ENCODE measurements around the gene ZHX3.

The ZHX3 gene

DNA sequence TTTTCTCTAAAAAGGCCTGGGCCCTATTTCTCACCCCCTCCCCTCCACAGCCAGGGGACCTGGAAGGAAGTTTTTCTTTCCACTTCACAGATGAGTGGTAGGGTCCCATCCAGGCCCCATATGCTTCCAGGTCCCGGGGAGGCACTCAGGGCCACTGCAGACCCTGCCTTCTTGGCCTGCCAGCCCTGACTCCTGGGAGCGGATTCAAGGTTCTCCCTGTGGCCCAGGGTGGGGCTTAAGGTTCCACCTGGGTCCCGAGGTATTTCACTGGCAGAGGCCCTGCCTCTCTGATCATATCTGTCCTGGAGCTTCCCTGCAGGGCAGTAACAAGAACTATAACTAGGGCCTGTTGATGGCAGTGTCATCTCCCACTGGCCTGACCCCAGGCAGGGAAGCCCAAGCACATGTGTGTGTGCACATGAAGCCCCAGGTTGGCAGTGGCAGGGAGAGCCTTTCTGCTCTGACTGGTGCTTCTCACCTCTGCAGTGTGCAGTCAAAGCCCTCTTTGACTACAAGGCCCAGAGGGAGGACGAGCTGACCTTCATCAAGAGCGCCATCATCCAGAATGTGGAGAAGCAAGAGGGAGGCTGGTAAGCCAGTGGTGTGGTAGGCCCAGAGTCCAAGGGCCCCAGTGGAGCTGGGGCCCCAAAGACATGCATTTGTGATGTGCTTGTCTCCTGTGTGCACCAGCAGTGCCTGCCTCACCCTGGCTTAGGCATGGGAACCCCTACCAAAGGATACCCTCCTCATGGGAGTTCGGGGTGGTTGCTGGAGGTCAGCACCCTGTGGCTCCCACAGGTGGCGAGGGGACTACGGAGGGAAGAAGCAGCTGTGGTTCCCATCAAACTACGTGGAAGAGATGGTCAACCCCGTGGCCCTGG is 149.0 kb downstream of the ZHX3 start:
- no peak for DNase-seq

DNA sequence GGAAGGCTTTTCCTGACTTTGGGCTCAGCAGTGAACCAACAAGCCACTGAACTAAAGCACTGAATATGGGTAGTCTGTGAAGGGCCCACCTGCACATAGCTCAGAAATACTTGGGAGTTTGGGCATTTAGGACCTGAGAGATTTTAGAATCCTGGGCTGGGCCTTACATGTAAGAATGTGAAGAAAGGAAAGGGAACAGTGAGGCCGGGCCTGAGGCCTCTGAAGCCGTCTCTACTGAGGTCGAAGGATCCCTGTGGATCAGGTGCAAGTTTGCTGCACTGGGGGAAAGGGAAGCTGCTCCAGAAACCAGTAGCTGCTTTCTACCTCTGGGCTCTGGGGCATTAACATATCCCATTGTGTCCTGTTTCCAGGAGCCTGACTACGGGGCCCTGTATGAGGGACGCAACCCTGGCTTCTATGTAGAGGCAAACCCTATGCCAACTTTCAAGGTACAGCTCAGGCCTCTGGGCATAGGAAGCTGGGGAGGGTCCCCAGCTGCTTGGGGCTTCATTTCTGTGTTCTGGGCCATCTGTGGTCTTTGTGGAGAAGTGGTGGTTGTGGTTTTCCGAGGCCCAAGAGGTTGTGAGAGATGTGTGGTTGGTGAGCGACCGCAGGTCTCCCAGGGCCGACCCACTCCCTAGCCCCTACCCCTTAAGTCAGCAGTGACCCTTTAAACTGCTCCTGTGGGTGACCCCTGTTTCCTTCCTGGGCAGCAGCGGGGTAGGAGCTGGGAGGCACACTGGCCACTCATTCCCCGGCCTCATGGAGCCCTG is 149.9 kb downstream of the ZHX3 start:
- no peak for DNase-seq

DNA sequence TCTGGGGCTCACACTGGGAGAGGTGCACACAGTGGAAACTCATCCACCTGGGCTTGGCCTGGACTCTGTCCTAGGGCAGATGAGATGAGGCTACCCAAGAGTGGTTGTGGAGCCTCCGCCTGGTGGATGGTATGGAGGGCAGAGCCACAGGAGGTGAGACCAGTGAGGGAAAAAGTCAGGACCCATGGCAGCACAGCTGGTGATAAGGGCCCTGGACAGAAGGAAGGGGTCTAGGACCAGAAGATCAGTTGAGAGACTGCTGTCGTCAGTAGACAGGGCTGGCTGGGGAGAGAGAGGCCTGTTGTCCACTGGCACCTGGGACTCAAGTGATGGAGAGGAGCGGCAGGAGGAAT is 150.4 kb downstream of the ZHX3 start:
- no peak for DNase-seq

DNA sequence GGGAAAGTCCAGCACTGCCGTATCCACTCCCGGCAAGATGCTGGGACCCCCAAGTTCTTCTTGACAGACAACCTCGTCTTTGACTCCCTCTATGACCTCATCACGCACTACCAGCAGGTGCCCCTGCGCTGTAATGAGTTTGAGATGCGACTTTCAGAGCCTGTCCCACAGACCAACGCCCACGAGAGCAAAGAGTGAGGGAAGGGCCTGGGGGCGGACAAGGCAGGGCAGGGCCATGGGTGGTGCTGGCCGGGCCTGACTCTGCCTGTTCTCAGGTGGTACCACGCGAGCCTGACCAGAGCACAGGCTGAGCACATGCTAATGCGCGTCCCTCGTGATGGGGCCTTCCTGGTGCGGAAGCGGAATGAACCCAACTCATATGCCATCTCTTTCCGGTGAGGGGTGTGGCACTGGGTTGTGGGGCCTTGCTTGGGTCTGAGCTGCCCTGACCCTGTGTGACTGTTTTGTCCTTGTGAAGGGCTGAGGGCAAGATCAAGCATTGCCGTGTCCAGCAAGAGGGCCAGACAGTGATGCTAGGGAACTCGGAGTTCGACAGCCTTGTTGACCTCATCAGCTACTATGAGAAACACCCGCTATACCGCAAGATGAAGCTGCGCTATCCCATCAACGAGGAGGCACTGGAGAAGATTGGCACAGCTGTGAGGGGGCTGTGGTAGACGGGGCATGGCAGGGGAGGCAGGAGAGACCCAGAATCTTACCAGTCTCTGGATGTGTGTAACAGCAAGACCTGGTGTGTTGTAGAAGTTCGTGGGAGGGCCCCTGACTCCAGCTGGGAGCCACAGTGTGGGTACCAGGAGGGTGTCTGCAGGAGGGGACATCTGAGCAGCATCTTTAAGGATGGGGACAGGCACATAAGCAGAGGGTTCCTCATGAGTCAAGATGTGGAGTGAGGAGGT is 151.1 kb downstream of the ZHX3 start:
- no peak for DNase-seq

DNA sequence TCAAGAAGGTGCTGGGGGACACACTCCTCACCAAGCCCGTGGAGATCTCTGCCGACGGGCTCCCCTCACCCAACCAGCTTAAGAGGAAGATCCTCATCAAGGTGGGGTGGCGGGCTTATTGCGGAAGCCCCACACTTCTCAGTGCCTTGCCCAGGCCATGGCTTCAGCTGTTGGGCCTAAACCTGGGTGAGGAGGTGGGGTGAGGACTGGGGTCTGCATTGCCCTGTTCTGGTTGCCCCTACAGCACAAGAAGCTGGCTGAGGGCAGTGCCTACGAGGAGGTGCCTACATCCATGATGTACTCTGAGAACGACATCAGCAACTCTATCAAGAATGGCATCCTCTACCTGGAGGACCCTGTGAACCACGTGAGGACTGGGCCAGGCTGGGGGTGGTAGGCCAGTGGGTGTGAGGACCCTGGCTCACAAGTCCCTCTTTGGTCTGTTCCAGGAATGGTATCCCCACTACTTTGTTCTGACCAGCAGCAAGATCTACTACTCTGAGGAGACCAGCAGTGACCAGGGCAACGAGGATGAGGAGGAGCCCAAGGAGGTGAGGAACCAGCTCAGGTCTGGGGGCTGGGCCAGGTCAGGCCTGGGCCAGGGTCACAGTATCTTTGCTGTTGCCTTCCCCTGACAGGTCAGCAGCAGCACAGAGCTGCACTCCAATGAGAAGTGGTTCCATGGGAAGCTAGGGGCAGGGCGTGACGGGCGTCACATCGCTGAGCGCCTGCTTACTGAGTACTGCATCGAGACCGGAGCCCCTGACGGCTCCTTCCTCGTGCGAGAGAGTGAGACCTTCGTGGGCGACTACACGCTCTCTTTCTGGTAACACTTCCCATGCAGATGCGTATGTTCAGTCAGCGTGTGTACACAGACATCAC is 152.3 kb downstream of the ZHX3 start:
- no peak for DNase-seq

DNA sequence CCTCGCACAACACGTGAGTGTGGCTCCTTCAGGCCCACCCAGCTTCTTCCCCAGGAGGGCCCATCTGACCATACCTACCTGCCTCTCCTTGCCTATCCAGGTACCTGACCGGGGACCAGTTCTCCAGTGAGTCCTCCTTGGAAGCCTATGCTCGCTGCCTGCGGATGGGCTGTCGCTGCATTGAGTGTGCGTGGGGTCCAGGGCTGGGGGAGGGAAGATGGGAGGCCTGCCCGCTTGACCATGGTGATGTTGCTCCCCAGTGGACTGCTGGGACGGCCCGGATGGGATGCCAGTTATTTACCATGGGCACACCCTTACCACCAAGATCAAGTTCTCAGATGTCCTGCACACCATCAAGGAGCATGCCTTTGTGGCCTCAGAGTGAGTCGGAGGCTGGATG is 153.7 kb downstream of the ZHX3 start:
- no peak for DNase-seq

DNA sequence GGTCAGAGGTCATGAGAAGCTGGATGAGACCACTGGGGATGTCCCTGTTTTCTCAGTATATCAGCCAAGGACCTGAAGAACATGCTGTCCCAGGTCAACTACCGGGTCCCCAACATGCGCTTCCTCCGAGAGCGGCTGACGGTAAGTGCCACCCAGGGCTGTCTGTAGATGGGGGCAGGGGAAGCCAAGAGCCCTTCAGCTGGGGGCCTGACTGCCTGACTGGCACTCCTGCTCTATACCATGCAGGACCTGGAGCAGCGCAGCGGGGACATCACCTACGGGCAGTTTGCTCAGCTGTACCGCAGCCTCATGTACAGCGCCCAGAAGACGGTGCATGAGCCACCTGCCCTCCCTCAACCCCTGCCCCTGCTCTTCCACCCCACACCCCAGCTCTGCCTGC is 155.1 kb downstream of the ZHX3 start:
- no peak for DNase-seq

DNA sequence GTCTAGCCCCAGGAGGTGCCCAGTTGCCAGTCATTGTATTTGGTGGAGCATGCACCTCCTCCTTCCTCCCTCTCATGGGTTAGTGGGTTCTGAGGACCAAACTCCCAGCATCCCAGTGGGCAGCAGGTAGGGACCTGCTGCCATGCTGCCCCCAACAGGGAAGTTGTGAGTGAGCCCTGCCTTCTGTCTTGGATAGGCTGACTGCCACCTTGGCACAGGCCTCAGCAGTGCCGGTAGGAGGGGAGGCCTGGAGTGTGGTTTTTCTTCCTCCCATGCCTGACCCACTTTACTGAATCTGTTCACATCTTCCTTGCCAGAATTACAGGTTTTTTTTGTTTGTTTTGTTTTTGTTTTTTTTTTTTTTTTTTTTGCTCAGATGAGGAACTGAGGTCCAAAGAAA is 155.6 kb downstream of the ZHX3 start:
- no peak for DNase-seq

DNA sequence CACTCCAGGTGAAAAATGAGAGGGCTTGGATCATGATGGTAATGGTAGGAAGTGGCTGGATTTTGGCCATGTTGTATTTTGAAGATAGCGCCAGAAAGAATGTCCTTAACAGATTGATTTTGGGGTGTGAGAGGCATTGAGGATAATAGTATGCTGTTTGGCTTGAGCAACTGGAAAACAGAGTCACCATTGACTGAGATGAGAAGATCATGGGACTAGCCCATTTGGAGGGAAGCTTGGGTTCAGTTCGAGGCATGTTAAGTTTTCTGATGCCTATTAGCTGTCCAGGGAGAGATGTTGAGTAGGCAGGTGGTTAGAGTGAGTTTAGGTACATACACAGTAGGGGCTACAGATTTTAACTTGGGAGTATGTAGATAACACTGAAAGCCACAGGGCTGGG is 156.8 kb downstream of the ZHX3 start:
- no peak for DNase-seq

DNA sequence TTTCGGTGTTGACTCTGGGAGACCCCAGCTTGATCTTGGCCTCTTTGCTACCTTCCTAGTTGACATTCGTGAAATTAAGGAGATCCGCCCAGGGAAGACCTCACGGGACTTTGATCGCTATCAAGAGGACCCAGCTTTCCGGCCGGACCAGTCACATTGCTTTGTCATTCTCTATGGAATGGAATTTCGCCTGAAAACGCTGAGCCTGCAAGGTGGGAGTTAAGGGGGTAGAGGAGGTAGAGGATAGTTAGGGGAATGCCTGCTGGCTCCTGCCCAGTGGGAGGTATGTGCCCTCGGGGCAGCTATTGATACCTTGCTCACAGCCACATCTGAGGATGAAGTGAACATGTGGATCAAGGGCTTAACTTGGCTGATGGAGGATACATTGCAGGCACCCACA is 158.0 kb downstream of the ZHX3 start:
- no peak for DNase-seq

DNA sequence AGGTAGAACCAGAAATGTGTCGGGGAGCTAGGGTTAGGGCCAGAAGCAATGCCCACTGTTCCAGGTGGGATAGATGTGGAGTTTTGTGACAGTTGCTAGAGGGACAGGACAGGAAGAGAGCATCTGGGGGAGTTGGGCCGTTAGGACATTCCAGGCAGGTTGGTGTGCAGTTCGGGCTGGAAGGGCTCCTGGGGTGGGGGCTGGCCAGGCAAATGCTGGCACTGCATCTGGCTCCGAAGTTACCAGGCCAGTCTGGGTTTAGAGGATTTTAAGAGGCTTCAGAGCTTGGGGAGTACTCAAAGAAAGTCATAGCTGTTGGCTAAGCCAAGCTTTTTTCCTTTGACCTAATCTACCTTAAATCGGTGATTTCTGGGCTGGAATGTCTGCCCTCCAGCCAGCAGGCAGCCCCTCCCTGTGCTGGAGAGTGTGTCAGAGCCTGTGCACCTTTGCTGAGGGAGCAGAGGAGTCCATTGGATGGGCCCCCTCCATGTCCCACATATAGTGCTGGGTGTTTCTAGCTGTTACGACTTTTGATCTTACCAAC is 159.4 kb downstream of the ZHX3 start:
- no peak for DNase-seq

DNA sequence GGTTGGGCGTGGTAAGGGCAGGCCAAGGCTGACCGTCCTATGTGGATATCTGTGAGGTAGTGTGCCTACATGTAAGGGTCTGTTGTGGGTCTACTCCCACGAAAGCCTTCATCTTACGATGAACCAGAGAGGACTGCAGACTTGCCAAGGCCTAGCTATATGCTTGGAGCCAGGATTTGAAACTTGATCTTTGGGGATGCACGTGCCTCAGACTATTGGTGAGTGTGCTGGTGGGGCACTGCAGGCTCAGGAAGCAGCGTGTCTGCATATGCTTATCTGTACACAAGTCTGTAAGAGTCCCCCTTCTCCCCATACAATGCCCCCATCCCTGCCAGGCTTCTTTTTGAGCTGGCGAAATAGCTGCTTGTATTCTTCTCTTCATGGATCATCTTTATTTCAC is 162.3 kb downstream of the ZHX3 start:
- no peak for DNase-seq

DNA sequence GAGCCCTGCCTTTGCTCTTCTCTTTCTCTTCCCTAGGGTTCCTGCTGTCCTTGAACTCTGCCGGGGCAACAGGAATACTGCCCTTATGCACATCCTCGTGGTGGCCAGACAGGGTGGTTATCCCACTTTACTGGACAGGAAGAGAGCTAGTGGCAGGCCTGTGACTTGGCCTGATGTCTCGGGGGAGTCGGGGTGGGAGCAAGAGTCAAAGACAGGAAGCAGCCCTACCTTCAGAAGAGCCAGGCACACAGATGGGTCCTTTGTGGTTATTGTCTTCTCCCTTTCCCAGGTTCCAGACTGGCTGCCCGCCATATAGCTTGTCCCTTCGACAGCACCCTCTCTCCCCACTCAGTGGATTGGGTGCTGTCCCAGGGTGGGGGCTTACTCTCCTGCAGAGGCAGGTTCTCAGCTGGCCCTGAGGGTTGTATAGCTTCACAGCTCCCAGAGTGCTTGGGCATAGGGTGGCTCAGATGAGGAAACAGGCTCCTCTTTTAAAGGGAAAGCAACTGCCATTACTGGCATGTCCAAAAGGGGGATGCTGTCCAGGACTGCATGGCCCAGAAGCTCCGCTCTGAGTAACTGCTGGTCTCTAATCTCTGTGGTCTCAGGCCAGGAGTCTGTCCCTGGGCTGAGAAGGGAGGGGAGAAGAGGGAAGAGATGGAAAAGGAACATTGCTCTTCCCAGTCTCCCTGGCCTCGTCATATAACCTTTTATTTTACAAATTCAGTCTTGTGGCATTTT is 162.9 kb downstream of the ZHX3 start:
- DNase-seq: no peak

DNA sequence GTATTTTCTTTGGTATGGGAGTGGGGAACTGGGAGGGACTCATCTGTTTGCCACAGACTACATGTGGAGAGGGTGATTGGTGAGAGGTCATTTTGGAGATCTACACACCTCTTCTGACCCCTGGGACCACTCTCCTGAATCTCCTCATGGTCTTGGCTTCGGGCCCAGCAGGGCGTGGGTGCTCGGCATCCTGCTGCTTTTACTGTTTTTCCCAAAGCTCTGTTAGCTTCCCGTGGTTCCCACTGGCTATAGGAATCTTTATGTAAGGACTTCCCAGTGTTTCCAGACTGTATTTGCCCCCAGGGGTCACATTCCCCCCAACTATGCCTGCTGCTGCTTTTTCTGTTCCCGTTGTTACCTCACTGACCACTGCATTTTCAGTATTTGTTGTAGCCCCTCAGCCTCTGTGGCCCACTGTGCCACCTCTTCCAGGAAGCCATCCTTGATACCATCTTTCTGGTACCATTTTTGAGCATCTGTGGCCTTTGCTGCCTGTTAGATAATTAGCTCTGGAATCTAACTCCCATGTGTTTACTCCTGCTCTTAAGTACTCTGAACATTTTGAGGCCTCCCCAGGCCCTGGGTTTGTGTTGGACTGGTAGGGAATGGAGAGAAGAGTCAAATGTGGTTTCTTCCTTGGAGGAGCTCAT is 165.3 kb downstream of the ZHX3 start:
- no peak for DNase-seq

DNA sequence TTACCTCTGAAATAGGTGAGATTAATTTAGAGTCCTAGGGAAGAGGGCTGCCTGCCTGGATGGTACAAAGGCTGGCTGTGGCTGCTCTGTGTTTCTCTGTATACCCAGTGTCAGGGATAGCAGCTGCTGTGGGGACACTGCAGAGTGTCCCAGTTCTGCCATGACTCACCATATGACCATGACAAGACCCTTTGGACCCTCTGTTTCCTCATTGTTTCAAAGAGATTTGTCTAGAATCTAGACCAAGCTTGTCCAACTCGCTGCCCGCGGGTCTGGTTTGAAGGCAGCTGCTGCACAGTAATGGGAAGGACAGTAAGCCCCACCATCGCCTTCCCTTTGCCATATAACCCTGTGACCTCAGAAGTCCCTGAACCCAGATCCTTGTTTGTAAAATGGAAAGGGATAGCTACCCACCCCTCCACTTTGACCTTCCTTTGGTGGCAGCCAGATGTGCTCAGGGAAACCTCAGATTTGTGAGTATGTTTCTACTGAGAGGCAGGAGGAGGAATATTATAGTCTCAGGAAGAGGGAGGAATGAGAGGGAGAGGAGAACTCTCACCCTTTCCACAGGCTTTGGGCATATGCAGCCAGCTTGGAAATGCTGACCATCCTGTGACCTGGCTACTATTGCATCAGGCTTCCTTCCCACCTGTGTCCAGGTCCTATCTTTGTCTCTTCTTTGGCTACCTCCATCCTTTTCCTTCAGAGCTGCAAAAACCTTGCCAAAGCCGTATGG is 166.2 kb downstream of the ZHX3 start:
- no peak for DNase-seq

DNA sequence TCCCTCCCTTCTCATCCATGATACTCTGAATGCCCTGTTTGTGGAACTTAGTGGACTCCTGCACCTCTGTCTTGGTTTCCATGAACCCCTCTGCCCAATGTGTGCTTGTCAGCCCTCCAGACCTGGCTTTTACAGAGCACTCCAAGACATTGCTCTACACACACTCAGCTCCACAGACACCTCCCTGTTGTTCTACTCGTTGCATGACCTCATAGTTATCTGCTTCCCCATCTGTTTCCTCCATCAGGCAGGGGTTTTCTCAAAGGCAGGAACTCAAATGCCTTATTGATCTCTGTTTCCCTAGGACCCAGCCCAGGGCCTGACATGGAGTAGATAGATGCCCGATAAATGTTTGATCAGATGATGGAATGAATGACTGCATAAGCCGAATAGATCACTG is 166.9 kb downstream of the ZHX3 start:
- DNase-seq: no peak

DNA sequence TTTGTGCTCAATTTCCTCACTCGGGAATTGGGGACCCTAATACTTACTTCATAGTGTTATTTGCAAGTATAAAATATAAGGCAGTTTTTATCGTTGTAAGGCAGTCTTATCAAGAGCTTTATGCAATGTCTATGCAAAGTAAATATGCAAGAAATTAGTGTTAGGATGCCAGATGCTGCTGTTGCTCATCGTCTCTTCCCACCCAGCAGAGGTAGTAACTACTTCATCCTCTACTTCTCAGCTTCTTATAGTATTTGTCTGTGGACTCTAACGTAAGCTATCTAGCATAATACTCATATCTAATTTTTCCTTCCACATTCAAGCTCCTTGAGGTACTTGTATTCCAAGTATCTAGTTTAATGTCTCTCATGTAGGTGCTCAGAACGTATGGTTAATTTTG is 168.6 kb downstream of the ZHX3 start:
- DNase-seq: no peak

DNA sequence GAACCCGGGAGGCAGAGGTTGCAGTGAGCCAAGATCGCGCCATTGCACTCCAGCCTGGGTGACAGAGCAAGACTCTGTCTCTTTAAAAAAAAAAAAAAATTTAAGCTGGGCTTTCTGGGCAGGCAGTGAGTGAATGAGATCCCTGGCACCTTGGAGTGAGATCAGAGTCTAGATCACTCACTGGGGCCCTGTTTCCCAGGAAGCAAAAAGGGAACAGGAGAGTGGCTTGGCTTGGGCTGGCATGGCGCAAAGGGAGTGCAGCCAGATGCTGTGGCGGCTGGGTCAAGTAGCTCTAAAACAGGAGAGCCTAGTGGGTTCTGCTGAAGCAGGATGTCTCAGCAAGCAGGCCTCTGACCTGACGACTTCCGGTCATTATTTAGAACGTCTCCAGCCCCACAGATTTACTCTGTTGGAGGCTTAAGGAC is 169.8 kb downstream of the ZHX3 start:
- DNase-seq: peak; percentile 58

DNA sequence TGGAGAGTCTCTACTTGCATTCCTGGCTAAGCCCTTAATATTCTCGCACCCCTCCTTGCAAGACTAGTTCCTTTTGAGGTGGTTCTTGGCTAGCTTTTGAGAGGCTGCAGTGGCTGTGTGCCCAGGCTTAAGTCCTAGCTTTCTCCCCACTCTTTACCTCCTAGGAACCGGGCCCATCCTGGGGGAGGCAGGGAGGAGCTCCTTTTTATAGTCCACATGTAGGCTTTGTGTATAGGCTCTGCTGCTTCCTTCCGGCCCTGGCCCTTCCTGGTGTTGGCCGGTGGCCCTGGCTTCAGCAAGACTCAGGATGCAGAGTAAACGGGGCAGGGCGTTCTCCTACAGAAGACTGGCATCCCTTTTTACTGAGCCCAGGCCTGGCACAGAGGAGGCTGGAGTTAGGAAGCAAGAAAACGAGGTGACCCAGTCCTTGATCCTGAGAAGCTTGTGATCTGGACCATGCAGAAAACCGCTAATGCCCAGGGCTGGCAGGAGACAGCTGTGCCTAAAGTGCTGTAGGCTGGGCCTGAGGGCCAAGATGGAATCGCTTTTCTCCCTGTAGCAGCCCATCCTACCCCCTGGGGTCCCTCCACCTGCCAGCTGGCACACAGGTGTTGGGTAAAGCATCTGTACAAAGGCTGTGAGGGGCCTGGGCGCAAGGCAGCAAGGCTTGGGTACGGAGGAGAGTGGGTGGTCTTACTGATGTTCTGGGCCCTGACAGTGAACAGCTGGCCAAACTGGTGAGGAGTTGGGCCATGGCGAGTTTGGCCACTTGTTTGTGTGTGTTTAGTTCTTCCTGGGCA is 171.5 kb downstream of the ZHX3 start:
- no peak for DNase-seq
